EH (cell line): ENCODE measurements around the gene TMEM63A.
A peak's percentile ranks its signal among the peaks of the same experiment; 100 is the strongest.
"Not testable (repeated sequence)": the region's sequence is repeated elsewhere in the genome, so short reads cannot be mapped to it uniquely, and the experiment has no call there.

Experiments
- DNase-seq: peaks from one replicate; pipeline ENCODE4 v3.0.0-alpha.2; 2015; ENCODE audit warnings: low read depth

TMEM63A gene

DNA sequence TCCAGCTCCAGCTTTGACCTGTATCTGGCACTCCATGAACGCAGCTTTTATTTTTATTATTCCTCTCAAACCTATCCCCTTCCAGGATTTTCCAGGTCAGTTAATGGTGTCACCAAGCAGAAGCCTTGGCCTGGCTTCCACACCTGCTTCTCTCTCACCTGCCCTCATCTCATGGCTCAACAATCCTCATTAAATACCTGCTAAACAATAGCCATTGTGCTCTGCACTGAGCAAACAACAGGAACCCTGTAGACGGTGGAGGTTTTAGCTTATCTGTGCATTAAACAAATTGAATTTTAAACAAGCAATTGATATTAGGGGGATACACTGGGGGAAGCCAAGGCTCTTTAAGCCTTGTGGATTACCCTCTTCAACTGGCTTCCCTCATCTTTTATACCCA, 26.6 kb upstream of the TMEM63A start:
- DNase-seq: no peak

DNA sequence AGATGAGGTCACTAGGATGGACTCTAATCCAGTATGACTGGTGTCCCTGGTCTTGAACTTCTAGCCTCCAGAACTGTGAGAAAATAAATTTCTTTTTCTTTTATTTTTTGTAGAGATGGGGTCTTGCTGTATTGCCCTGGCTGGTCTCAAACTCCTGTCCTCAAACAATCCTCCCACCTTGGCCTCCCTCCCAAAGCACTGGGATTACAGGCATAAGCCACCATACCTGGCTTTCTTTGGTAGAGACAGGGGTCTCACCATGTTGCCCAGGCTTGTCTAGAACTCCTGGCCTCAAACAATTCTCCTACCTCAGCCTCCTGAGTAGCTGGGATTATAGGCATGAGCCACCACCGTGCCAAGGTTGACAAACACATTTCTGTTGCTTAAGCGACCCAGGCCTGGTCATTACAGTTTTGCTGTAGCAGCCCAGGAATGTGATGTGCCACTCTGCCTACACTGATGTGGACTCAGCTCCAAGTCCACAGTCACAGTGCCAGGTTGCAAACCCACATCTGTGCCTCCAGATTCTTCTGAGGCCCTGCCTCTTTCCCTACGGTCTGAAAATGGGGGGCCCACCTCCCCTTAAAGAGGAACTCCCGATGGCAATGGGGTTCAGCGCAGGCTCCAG, 25.9 kb upstream of the TMEM63A start:
- DNase-seq: no peak

DNA sequence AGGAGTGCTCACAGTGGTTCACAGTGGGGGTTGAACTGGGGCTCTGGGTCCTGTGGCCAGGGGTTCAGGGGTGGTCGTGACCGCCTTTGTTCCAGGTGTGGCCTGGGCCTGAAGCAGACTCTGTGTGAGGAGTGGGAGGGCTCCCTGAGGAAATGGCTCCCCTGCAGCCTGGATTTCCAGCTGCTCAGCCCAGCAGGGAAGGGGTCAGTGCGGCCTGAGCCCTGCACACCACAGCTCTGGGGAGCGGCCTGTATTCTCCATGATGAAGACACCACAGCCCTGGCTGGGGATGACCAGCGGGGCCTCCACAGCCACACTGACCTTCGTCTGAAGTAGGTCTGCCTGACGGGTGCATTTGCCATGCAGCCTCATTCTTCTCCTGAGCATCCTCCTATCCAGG, 25.2 kb upstream of the TMEM63A start:
- no peak for DNase-seq

DNA sequence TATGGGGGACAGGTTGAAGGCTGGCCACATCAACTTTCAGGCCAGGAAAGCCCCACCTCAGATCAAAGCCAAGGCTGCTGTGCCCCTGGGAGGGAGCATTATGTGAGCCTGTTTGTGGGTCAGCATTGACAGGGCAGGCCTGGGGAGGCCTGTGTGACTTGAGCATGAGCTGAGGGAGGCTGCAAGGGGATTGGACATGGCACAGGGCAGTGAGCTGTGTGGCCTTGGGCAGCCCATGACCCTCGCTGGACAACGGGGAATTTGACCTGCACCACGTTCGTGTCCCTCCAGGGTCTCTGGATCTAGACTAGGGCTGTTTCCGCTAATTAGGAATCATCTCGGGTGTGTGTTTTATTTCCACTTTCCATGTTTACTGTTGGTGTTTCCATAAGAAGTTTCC, 24.3 kb upstream of the TMEM63A start:
- no peak for DNase-seq

DNA sequence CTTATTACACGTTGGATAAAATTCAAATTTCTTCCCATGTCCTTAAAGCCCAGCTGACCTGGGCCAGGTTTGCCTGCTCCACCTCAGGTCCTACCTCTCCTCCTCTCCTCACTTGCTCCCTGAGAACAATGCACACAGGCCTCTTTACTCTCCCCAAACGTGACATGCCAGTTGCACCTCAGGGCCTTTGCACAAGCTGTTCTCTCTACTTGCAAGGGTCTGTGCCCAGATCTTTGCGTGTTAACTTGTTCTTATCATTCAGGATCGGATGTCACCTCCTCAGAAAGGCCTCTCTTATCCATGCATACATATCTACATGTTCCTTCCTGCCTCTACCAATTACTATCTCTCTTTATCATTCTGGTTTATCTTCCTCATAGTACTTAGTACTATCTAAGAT, 21.4 kb upstream of the TMEM63A start:
- no peak for DNase-seq

DNA sequence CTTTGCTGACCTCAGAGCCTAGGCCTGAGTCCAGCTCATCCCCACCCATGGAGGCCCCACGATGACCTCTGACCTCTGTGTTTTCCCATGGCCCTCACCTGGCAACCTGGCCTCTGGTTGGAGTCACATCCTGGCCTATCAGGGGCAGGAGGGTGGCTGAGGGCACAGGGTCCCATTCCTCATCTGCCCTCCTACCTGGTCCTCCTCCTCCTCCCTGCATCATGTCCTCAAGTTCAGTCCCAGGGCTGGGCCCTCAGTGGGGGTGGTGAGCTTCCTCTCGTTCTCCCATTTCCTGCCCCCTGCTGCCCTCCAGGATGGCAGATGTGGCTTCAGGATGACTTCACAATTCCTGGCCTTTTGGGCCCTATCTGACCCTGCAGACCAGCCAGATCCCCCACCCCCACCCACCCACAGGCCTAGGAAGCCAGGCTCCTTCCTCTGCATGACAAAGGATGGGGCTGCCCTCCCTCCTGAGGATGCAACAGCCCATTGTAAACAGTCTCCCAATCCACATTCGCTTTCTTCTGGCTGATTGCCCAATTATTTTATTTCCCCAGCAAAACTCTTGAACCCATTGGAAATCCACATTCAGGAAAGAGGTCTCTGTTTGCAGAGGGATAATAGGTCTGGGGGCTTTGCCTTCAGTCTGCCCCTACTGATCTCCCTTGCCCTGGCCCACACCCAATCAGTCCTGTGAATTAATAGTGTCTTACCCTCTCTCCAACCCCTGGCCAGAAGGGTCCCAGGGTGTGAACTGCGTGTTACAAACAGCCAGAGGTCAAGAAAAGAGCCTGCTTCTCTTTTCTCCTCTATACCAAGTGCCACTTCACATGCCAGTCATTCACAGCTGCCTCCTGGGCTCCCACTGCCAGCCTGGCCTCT, 17.1 kb upstream of the TMEM63A start:
- DNase-seq: no peak

DNA sequence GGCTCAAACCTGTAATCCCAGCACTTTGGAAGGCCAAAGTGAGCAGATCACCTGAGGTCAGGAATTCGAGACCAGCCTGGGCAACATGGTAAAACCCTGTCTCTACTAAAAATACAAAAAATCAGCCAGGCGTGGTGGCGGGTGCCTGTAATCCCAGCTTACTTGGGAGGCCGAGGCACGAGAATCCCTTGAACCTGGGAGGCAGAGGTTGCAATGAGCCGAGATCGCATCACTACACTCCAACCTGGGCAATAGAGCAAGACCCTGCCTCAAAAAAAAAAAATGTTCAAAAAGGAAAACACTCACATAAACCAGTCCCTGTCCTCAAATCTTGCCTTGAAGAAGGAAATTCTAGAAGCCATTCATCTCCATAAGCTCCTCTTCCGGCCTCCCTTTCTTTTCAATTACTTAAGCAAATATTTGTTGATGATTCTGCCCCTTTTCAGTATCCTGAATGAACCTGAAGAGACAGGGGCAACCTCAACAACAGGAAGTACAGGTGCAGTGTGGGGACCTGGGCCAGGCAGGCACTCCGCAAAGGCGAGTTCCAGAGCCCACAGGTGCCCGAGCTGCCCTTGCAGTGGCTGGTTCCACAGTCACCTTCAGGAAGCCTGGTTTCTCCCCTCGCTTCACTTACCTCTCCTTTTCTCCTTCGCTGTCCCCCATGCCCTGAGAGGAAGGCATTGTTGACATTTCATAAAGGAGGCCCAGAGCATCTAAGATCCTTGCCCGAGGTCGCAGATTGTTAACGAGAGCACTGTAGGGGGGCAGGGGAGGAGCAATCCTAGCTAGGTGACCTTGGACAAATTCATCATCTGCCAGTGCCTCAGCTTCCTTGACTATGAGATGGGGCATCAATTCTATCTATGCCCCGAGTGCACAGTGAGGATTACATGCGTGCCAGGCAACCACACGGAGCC, 15.7 kb upstream of the TMEM63A start:
- no peak for DNase-seq

DNA sequence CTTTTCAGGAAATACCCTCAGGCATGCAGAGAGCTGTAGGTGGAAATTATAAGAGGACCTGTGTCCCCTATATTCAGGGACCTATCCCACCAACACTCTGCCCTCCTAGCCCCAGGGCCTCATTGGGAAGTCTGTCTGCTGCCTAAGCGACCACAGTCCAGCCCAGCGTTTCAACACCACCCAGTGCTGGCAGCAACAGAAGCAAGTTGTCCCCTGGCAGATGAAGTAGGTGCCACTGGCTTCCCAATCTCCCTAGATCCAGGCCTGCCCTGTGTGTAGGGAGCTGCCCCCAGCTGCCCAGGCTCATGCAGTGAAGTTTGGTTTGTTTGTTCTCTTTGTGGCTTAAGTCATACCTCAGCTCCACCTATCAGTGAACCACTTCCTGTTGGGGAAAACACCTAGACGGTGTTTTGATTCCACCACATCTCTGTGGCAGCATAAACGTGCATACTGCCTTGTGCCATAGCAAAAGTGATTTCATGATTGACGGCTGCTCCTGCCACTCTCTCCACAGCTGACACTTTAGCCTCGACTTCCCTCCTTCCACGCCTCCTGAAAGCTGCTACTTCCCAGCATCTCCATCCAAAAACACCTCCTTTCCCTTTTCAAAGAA, 14.9 kb upstream of the TMEM63A start:
- no peak for DNase-seq

DNA sequence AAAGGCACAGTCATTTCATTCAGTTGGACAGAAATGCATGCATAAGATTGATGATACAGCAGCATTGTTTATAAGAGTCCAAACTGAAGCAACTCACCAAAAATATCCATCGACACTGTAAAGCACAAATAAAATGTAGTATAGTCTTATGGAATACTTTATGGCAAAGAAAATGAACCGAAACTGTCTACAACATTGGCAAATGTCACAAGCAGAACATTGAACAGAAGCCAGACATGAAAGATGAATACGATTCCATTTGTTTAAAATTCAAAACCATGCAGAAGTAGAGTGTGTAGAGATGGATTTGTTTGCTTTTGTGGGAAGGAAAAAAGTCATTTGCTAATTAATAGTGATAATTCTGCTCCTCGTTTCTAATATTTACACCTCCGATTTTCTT, 14.3 kb upstream of the TMEM63A start:
- no peak for DNase-seq

DNA sequence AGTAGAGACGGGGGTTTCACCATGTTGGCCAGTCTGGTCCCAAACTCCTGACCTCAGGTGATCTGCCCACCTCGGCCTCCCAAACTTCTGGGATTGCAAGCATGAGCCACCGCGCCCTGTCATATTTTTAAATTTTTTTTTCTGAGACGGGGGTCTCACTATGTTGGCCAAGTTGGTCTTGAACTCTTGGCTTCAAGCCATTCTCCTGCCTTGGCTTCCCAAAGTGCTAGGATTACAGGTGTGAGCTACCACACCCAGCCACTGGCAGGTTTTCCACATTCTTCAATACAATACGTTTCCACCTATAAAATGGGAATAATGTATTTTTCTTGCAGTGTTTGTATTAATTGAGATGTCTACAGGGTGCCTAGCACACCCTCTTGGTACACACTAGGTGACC, 10.1 kb upstream of the TMEM63A start:
- DNase-seq: no peak

DNA sequence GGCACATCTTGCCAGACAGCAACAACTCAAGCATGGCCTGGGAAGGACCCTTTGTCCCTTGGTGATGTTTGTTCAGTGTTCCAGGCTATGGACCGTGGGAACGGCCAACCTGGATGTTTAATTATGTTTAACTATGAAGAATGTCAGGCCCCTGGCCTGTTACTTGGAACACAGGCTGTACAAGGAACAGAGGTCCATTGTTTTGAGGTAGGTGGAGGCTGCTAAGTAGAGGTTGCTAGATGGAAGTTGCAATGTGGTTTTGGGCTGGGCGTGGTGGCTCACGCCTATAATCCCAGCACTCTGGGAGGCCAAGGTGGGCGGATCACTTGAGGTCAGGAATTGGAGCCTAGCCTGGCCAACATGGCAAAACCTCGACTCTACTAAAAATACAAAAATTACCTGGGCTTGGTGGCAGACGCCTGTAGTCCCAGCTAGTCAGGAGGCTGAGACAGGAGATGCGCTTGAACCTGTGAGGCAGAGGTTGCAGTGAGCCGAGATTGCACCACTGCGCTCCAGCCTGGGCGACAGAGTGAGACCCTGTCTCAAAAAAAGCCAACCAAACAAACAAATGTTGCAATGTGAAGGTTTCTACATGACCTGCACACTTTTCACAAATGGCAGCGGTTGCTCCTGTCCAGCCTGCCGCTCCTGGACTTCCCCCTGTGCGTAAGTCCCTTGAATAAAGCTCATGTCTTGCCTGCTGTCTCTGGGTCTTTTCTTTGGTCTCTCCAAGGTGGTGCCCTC, 9.2 kb upstream of the TMEM63A start:
- no peak for DNase-seq

DNA sequence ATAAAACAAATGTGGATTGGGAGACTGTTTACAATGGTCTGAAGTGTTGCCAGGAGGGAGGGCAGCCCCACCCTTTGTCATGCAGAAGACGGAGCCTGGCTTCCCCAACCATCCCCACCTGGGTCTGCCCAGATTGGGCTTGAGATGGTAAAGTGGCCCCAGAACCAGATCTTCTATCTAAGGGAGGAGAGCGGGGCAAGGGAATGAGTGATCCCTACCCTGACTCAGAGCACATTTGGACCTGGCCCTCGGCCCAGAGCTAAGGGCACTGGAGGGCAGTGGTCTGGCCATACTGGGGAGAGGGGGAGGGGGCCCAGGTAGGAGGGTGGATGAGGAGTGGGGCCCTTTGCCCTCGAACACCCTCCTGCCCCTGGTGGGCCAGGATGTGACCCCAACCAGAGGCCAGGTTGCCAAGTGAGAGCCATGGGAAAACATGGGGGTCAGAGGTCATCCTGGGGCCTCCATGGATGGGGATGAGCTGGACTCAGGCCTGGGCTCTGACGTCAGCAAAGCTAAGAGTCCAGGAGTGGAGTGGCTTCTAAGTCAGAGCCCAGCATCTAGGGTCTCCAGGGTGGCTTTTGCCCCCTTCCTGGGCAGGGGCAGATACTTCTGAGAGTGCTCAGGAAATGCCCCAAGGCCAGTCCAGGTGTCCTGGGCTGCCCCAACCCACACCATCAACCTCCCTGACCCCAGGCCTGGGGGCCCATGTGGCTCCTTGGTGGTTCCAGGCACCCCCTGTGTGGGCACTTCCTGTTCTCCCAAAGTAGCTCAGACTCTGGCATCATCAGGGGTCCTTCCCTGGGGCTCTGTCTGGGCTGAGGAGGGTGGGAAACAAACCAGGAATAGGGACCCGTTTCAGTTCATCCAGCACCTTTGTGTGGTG, 8.4 kb upstream of the TMEM63A start:
- no peak for DNase-seq

DNA sequence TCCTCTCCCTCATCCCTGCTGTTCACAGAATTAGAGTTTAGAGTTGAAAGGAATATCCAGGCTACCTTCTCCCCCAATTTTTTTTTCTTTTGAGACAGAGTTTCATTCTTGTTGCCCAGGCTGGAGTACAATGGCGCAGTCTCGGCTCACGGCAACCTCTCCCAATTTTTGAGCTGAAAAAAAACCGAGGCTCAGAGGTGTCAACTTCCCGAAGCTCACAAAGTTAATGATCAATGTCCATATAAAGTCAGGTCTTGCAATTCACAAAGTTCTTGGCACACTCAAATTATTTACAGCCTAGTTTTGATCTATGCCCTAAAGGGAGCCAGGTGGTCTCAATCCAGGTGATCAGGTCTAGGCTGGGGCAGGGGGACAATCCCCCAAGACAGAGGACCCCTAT, 7.6 kb upstream of the TMEM63A start:
- no peak for DNase-seq

DNA sequence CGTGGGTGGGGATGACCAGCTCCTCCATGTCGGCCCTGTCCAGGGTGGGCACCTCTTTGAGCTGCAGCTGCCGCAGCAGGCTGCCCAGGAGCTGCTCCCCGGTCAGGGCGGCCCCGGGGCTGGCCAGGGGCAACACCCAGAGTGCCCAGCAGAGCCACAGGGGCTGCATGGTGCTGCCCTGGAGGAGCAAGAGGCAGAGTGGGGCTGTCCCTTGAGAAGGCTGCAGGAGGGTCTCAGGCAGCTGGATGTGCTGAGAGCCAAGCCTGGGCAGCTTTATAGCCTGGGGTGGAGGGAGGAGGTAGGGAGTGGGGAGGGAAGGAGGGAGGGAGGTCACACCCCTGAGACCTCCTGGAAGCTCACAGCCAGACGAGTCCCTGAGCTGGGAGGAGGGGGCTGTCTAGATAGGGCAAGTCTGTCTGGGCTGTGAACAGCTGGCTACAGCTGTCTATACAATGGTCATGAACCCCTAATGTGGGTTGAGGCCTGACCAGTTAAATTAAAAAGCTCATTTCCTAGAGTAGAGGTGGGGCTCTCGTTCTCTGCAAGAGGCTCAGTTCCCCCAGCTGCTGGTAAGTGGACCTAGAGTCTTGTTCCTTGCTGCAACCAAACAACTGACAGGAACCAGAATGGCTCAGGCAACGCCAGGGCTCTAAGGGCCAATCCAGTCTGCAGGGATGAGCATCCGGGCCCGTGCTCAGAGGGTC, 6.9 kb upstream of the TMEM63A start, which contains the start of gene LEFTY1:
LEFTY1 (minus strand) TSS at position 249 of the 704 bp plus-strand sequence; CDS start at position 169, 80 bp downstream.
- DNase-seq: no peak

DNA sequence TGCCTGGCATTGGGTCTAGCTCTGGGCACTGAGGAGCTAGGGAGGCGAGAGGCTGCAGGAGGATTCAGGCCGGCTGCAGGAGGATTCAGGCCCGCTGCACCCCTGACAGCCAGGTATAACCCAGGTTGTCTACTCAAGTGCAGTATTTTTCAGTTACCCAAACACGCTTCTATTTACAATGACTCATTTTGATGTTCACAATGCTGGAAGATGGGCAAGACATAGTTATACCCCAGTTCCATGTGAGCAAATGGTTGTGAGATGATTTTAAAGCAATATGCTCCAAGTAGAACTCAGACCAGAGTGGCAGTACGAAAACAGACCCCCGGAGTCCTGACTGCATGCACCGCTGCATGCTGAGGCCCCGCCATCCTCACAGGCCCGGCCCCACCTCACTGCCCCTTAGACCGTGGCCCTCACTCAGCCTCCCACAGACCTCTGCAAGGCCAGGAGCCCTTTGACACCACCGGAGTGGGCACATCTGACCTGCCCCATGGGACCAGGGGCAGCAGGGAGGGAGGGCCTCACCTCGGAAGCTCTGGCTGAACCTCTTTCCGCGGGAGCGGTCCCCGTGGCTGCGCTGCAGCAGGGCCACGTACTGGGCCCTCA, 6.2 kb upstream of the TMEM63A start:
- DNase-seq: no peak

DNA sequence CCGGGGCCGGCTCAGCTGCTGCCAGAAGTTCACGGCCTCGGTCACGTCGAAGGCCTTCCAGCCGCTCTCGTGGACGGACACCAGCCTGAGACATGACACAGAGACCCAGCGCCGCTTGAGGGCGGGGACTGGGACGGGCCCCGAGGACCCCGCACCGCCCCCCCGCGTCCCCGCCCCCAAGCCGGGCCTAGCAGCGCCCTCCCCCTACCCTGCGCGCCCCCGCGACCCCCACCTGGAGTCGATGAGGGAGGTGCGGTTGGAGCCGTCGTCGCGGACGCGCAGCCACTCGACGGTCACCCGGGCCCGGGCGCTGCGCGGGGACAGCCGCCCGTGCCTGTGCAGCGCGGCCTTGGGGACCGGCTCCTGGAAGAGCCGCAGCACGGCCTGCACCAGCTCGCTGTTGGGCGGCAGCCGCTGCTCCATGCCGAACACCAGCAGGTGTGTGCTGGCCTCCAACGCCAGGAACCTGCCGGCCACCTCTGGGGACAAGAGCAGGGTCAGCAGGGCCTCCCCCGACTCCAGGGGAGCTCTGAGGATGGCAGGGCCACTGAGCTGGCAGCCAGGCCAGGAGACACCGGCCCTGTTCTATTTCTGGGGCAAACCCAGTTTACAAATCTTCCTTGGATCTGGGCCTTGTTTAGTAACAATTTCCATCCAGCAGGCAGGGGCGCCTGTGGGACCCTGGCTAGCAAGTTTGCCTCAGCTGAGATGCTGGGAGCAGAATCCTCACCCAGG, 5.5 kb upstream of the TMEM63A start:
- not testable (repeated sequence) for DNase-seq

DNA sequence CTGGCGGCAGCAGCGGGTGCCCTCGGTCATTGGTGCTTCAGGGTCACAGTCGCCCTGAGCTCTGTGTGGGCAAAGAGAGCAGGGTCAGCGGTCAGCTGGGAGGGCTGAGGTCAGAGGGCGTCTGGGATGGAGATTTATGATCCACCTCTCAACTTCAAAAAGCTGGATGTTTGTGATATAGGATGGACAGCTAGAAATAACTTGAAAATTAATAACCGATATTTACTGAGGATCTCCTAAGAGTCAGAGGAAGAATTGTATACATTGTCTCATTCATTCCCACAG, 4.8 kb upstream of the TMEM63A start:
- DNase-seq: no peak

DNA sequence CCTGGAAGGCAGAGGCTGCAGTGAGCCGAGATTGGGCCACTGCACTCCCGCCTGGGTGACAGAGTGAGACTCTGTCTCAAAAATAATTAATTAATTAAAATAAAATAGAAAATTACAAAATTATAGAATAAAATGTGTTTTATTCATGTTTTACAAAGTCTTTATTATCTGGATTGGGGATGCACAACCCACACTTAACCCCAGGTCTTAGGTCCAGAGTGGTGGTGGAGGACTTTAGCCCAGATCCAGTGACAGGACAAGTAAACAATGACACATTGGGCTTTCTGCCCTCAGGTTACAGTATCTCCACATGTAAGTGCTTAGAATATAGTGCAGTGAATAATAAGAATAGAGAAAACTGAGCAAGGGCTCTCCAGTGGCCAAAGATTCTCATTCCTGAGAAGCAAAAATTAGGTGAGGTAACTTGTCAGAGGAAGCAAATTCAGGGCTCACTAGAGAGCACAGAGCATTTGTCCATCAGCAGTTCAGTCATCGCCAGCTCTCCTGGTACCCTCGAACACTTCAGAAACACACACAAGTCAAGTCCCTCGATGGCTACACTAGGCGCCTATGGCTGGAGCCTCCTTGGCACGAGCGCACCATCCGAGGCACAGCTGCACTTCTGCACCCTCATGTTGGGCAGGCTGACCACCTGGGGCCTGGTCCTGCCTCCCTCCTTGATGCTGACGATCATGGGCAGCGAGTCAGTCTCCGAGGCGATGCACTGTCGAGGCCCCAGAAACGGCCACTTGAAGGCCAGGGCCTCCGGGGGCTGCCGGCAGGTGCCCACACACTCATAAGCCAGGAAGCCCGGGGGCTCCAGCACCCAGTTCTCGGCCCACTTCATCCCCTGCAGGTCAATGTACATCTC, 4.2 kb upstream of the TMEM63A start:
- peak; percentile 18 for DNase-seq
